Measurements from ENCODE around the gene CCDC15. TPM values are rescaled to one million over a fixed set of nuclear protein-coding genes. Genes with fewer than 3 reads are reported as not detected.
A peak's percentile ranks its signal among the peaks of the same experiment; 100 is the strongest.
"Not testable (repeated sequence)": the region's sequence is repeated elsewhere in the genome, so short reads cannot be mapped to it uniquely, and the experiment has no call there.

Gene CCDC15
- total RNA-seq, 1 donor from 2014 or later: 0.38 TPM

DNA sequence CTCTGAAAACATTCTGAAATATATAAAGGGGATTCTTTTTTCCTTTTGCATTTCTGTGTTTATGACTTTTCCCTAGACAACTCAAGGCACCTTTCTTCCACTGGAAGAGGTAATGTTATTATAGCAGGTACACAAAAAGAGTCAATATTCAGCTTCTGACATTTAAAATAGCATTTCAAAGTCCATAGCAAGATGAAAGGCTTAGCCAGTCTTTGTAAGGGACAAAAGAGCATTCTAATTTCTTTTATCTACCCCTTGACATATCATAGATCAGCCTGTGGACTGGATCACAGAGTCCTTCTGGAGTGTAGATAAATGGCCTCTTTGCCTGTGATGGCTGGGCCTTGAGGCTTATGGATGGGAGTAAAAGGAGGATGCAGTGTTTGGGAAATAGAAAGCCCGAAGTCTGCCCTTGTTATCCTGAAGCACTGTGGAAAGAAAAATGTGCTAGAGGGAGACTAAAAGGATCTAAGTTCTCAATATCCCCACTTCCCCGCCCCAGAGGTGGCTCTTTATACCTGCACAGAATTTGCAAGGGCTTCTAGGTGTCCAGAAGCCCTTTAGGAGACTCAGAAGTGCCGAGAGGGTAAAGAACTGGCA lies 16.6 kb upstream of the CCDC15 start:
- ATAC-seq: no peak
- DNase-seq (ENCODE audit: missing footprints): no peak
- intact Hi-C loops (cut with DNase I): no loop called here

DNA sequence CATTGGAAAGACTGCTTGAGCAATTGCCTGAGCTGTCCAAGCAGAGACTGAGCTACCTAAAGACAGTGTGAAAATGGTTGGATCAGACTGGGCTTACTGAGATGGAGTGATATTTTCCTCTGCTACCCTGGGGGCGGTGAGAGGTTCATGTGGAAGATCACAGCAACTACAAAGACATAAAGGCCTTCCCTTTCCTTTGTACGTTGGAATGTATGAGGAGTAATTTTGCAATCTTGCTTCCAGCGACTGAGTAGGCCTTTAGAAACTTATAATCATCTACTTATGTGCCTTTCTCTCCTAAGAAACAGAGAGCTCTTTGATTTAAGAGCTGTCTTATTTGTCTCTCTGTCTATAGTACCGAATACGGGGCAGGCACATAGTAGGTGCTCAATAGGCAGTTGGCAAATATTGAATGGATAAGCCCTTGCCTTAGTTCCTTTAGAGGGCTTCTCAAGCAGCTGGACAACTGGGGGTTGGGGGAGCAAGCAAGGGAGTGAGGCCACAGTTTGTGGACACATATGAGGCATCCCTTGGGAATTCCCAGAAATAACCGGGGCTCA lies 15.7 kb upstream of the CCDC15 start:
- ATAC-seq: no peak
- no peak for DNase-seq (ENCODE audit: missing footprints)
- intact Hi-C loops (cut with DNase I): no loop called here

- no peak for ATAC-seq
- no peak for DNase-seq (ENCODE audit: missing footprints)
- intact Hi-C loops (cut with DNase I): no loop called here
Observed at GRCh38 chr11:124938970-124939369, 15.0 kb upstream of the CCDC15 start.

DNA sequence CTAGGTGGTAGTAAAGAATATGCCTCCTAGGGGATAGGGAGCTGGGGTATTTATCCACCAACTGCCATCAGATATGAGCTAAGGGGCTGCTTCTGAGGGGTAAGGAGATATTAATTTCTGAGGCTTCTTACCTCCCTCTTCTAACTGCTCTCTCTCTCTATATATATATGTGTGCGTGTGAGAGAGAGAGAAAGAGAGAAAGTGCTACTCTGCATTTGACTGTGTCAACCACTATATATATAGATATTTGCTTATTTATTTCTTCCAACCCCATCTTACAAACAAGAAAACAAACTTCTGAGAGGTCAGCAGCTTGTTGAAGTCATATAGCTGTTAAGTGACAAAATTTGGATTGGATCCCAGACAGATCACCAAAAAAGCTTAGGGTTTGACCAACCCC lies 12.3 kb upstream of the CCDC15 start:
- DNase-seq (ENCODE audit: missing footprints) (no peak), ATAC-seq (no peak)
- intact Hi-C loops (cut with DNase I): no loop called here

GRCh38 chr11:124942466-124943253 lies 11.3 kb upstream of the CCDC15 start:
- no peak for DNase-seq (ENCODE audit: missing footprints)
- no peak for ATAC-seq
- intact Hi-C loops (cut with DNase I): no loop called here

DNA sequence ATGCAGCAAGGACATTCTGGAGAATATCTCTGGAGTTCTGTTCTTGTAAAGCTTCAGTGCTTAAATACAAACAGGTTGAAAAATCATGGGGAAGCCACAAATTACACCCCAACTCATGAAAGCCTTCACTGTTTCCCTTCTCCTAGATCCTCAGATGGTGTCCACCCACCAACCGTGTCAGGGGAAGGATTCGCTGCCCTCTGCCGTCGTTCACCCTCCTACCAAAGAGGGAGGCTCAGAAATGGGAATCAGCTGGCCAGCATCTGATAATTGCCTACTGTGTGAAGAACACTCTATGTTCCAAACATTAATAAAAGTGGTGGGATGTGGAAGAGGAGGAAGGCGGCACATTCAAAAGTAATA lies 10.8 kb upstream of the CCDC15 start:
- DNase-seq (ENCODE audit: missing footprints) (no peak), ATAC-seq (no peak)
- intact Hi-C loops (cut with DNase I): no loop called here

DNA sequence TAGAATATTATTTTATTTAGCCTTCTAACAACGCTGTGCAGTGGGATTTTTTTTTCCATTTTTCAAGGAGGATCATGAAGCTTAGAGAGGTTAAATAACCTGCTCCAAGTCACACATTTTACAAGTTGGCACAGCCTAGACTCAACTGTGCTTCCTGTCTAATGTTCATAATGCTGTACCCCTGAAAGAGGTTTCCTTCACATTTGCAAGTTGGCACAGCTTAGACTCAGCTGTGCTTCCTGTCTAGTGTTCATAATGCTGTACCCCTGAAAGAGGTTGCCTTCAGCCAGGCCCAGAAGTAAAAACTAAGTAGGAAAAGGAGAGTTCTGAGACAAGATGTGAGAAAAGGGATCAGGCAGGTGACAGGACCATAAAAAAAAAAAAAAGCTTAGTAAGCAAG lies 10.3 kb upstream of the CCDC15 start:
- intact Hi-C loops (cut with DNase I): no loop called here
- no peak for DNase-seq (ENCODE audit: missing footprints)
- no peak for ATAC-seq

DNA sequence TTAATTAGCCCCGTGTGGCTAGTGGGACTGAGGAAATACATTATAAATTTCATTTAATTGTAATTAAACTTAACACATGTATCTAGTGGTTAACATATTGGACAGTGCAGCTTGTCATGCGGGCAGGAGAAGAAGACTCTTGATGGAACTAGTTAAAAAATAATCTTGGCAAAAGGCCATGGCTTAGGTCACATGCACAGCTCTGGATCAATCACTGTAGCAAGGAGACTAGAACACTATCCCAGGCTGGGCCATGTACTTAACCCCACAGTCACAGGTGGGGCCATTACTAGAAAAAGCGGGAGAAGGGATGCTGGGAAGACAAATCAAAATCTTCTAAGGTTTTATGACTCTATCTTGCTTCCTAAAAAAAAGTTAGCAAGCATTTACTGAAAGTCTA lies 9.4 kb upstream of the CCDC15 start:
- ATAC-seq: no peak
- DNase-seq (ENCODE audit: missing footprints): no peak
- intact Hi-C loops (cut with DNase I): no loop called here

- intact Hi-C loops (cut with DNase I): no loop called here
- no peak for DNase-seq (ENCODE audit: missing footprints)
- ATAC-seq: no peak
Observed at GRCh38 chr11:124945826-124946225, 8.2 kb upstream of the CCDC15 start.

GRCh38 chr11:124946735-124947141 lies 7.3 kb upstream of the CCDC15 start:
- DNase-seq (ENCODE audit: missing footprints): no peak
- ATAC-seq: no peak
- intact Hi-C loops (cut with DNase I): no loop called here

DNA sequence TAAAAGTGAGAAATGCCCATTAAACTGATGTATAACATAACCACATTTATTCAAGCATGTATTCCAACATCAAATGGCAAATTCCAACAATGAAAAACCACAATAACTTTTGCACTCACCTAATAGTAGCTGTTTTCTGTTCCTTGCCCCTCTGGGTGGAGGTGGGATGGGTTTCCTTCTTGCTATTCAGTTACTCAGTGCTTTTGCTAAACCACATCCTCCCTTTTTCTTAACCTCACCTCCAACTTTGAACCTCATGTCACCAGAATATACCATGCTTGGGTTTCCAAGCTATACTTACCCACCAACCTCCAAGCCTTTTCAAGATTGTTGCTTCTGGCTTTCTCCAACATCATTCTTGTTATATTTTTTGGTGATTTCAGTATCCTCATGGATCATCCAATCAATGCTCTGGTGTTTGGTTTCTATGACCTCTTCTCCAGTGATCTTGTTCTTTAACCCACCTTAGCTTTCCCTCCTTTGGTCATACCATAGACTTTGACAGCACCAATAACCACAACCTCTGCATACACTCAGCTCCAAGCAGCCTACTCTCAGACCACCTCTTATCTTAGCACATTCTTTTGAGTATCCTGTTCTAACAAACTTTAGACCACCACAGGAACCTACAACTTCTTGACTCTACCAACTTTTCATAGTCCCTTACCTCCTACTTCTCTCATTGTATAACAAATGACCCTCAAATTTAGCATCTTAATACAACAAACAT lies 3.2 kb upstream of the CCDC15 start:
- intact Hi-C loops (cut with DNase I): loop anchor here (5.0 to 10.0 kb wide), 3 partner anchors 73 to 454 kb away; partner anchors contain the start of gene TMEM218
- DNase-seq (ENCODE audit: missing footprints) (no peak), ATAC-seq (no peak)

DNA sequence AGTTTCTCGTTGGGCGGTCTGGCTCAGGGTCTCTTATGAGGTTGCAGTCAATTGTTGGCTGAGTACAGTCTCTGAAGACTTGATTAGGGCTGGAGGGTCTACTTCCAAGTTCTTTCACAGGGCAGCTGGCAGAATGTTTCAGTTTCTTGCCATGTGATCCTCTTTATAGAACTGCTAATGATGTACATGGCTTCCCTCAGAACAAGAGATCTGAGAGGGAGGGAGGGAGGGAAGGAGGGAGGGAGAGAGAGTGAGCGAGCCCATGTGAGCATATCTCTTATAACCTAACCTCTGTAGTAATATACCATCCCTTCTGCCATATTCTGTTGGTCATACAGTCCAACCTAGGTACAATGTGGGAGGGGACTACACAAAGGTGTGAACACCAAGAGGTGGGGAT lies 2.7 kb upstream of the CCDC15 start:
- intact Hi-C loops (cut with DNase I): loop anchor here (5.0 to 10.0 kb wide), 3 partner anchors 74 to 453 kb away; partner anchors contain the start of gene TMEM218
- DNase-seq (ENCODE audit: missing footprints) (no peak), ATAC-seq (no peak)

DNA sequence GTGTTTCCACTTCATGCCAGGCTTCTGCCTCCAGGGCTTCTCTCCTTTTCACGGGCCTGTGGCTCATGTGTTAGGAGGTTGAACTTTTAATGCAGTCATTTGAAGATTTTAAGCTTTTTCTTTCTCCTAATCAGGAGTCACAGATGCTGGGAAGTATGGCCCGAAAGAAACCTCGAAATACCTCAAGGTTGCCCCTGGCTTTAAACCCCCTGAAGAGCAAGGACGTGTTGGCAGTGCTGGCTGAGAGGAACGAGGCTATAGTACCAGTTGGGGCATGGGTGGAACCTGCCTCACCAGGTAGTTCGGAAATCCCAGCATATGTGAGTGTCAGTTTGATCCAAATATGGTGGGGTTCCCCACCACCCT lies 571 bp downstream of the CCDC15 start:
- DNase-seq (ENCODE audit: missing footprints): no peak
- ATAC-seq: no peak
- intact Hi-C loops (cut with DNase I): loop anchor here (5.0 to 10.0 kb wide), 3 partner anchors 77 to 450 kb away; partner anchors contain the start of gene TMEM218

- DNase-seq (ENCODE audit: missing footprints) (no peak), ATAC-seq (no peak)
- intact Hi-C loops (cut with DNase I): loop anchor here (10.0 kb wide), 1 partner anchor 450 kb away; no protein-coding TSS in a partner anchor
Observed at GRCh38 chr11:124955035-124955434, 1.0 kb downstream of the CCDC15 start.

DNA sequence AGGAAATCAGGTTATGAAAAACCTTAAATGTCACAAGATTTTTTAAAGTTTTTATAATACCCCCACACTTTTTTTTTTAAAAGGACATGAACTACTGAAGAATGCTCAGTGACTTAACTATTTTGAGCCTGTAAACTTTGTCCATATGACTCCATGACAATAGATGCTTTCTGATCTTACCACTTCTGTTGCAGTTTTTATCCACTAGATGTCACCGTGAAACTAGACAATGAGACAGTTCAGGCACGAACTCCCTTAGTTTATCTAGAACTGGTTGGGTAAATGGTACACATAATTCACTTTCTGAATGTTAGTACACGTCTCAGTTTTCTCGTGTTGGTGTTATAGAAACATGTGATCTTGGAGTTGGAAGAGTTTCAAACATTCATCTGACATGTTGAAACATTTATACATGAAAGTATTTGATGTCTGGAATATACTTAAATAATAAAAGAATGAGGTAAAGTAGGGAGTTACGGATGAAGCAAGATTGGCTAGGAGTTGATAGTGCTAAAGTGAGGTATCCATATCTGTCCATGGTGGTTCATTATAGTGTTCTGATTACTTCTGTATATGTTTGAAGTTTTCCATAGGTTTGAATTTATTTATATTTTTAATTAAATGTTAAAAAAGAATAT lies 8.1 kb downstream of the CCDC15 start:
- DNase-seq (ENCODE audit: missing footprints) (no peak), ATAC-seq (peak; percentile 75)
- intact Hi-C loops (cut with DNase I): loop anchor here (2.0 to 5.0 kb wide), 3 partner anchors 180 to 910 kb away; no protein-coding TSS in a partner anchor

DNA sequence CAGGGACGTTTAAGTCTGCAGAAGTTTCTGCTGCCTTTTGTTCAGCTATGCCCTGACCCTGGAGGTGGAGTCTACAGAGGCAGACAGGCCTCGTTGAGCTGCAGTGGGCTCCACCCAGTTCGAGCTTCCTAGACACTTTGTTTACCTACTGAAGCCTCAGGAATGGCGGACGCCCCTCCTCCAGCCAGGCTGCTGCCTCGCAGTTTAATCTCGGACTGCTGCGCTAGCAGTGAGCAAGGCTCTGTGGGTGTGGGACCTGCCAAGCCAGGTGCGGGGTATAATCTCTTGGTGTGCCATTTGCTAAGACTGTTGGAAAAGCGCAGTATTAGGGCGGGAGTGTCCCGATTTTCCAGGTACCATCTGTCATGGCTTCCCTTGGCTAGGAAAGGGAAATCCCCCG lies 14.2 kb downstream of the CCDC15 start:
- intact Hi-C loops (cut with DNase I); DNase-seq (ENCODE audit: missing footprints); ATAC-seq: not testable (repeated sequence)

- DNase-seq (ENCODE audit: missing footprints): no peak
- no peak for ATAC-seq
- intact Hi-C loops (cut with DNase I): no loop called here
Observed at GRCh38 chr11:124970925-124971324, 16.9 kb downstream of the CCDC15 start.

- ATAC-seq (no peak), DNase-seq (ENCODE audit: missing footprints) (no peak)
- intact Hi-C loops (cut with DNase I): no loop called here
Observed at GRCh38 chr11:124971810-124972209, 17.8 kb downstream of the CCDC15 start.

- ATAC-seq: no peak
- DNase-seq (ENCODE audit: missing footprints): no peak
- intact Hi-C loops (cut with DNase I): no loop called here
Observed at GRCh38 chr11:124976531-124976930, 22.5 kb downstream of the CCDC15 start.
